Fibroblast of lung (primary cell): ENCODE results near the gene MIGA2. TPM values are rescaled to one million over a fixed set of nuclear protein-coding genes. Genes with fewer than 3 reads are reported as not detected.

Source experiments
- DNase-seq, 2 donors: peaks; one replicate each; pipeline versions ENCODE4 v3.0.0 to v3.0.0-alpha.2; 2010; ENCODE audit warnings: low read depth in 2 of 2
- H2AFZ ChIP-seq: 2 replicates; pipeline ENCODE4 v1.5.1; 2012; ENCODE audit warnings: low read length, control low read depth, inconsistent platforms
- H3K27ac ChIP-seq: 2 replicates; pipeline ENCODE4 v1.5.1; 2011; ENCODE audit warnings: low read length, control low read depth; ENCODE audit not compliant: insufficient read depth
- H3K27me3 ChIP-seq: 2 replicates; pipeline ENCODE4 v1.5.1; 2011; ENCODE audit warnings: mild to moderate bottlenecking, low read length; ENCODE audit not compliant: control insufficient read depth, insufficient read depth
- H3K36me3 ChIP-seq: 2 replicates; pipeline ENCODE4 v1.5.1; 2011; ENCODE audit warnings: low read length; ENCODE audit not compliant: control insufficient read depth, insufficient read depth
- H3K4me1 ChIP-seq: 2 replicates; pipeline ENCODE4 v1.5.1; 2011; ENCODE audit warnings: low read length; ENCODE audit not compliant: control insufficient read depth, insufficient read depth; ENCODE audit errors: extremely low read depth
- H3K4me2 ChIP-seq: 2 replicates; pipeline ENCODE4 v1.5.1; 2011; ENCODE audit warnings: low read length, control low read depth; ENCODE audit not compliant: insufficient read depth; ENCODE audit errors: extremely low read depth
- H3K4me3 ChIP-seq, 4 experiments: fragments of 200-600 bp in 1 of 4; sonication (generic) in 1 of 4; replicated peaks in 1 of 4; 2 replicates each; pipeline ENCODE4 v1.5.1; 2011 to 2016; ENCODE audit warnings: low read length in 4 of 4, low read depth in 3 of 4, mild to moderate bottlenecking in 3 of 4, control low read depth in 2 of 4, inconsistent platforms in 1 of 4, mixed read lengths in 1 of 4; ENCODE audit not compliant: insufficient read depth in 1 of 4; ENCODE audit errors: control extremely low read depth in 1 of 4
- H3K79me2 ChIP-seq: 2 replicates; pipeline ENCODE4 v1.5.1; 2012; ENCODE audit warnings: mild to moderate bottlenecking, low read length, inconsistent platforms; ENCODE audit not compliant: control insufficient read depth, insufficient read depth
- H3K9ac ChIP-seq: 2 replicates; pipeline ENCODE4 v1.5.1; 2011; ENCODE audit warnings: mild to moderate bottlenecking, low read length, control low read depth; ENCODE audit not compliant: insufficient read depth
- H3K9me3 ChIP-seq: 2 replicates; pipeline ENCODE4 v1.5.1; 2012; ENCODE audit warnings: low read depth, low read length; ENCODE audit not compliant: control insufficient read depth, insufficient read depth
- H4K20me1 ChIP-seq: 2 replicates; pipeline ENCODE4 v1.5.1; 2011; ENCODE audit warnings: low read length; ENCODE audit not compliant: control insufficient read depth, insufficient read depth; ENCODE audit errors: extremely low read depth
- CTCF ChIP-seq, 2 donors: IDR thresholded peaks in 1 of 2; conservative IDR thresholded peaks in 1 of 2; 1 replicate in 1 of 2; 2 replicates in 1 of 2; pipeline ENCODE4 v1.5.1; 2011 to 2012; ENCODE audit warnings: low read length in 2 of 2, control low read depth in 1 of 2, inconsistent platforms in 1 of 2, low read depth in 1 of 2, mild to moderate bottlenecking in 1 of 2
- EZH2 ChIP-seq: IDR thresholded peaks from 2 replicates; pipeline ENCODE4 v1.5.1; 2012; ENCODE audit warnings: low read length, control low read depth, mild to moderate bottlenecking; ENCODE audit errors: missing control alignments
- polyA plus RNA-seq, 2 donors: library from polyadenylated mRNA; depleted of rRNA in 1 of 2; stranded (reverse) in 1 of 2; unstranded in 1 of 2; fragments of >200 nt; gene quantifications; 2 replicates each; pipeline ENCODE4 v1.2.1, GENCODE V29; 2011 to 2012; ENCODE audit warnings: missing spikeins in 1 of 2
- total RNA-seq: library from RNA; depleted of rRNA; stranded (reverse); fragments of >200 nt; gene quantifications from 2 replicates; pipeline ENCODE4 v1.2.1, GENCODE V29; 2014

MIGA2 gene
- total and polyA plus RNA-seq, 2 donors (not counting 1 experiment from before 2014, with no cell fraction given), result 9.8 to 23.3 TPM

- Histone ChIP-seq H4K20me1 (no peaks in the 10 kb centered on the region), H3K4me2 (peak overlapping the region; percentile 92), H3K79me2 (peaks cover 15% of the 10 kb centered on the region), H3K4me1 (peaks cover 11% of the 10 kb centered on the region), H3K9me3 (no peaks in the 10 kb centered on the region), H3K27me3 (no peaks in the 10 kb centered on the region), H3K27ac (no peak overlapping the region), H2AFZ (peak overlapping the region; percentile 47), H3K36me3 (no peaks in the 10 kb centered on the region), H3K4me3 (peak overlapping the region; percentile 66 to 78 (median 72)), H3K9ac (peak overlapping the region; percentile 57)
- TF ChIP-seq CTCF (conservative IDR thresholded peaks at IDR 0.05 in 1 of 2, IDR thresholded peaks at IDR 0.05 in 1 of 2; ENCODE audit: low read depth in 1 of 2, low read length in 2 of 2) (no peak), EZH2 (no peak)
- peak in 1 of 2 donors; percentile 34 for DNase-seq
Measured at GRCh38 chr9:129027685-129028191, 8.7 kb upstream of the MIGA2 start.

- TF ChIP-seq EZH2 (no peak), CTCF (conservative IDR thresholded peaks at IDR 0.05 in 1 of 2, IDR thresholded peaks at IDR 0.05 in 1 of 2; ENCODE audit: low read depth in 1 of 2, low read length in 2 of 2) (peak; percentile 68 to 81)
- Histone ChIP-seq H3K79me2 (peaks cover 11% of the 10 kb centered on the region), H3K36me3 (no peaks in the 10 kb centered on the region), H3K9me3 (no peaks in the 10 kb centered on the region), H3K27ac (no peak within 1 kb of the TSS), H4K20me1 (no peaks in the 10 kb centered on the region), H3K4me2 (peak within 1 kb of the TSS; percentile 92), H3K4me1 (peaks cover 10% of the 10 kb centered on the region), H3K27me3 (no peaks in the 10 kb centered on the region), H3K4me3 (peak within 1 kb of the TSS; percentile 66 to 78 (median 72)), H3K9ac (peak within 1 kb of the TSS; percentile 57), H2AFZ (peak within 1 kb of the TSS; percentile 47)
- peak; percentile 88 to 97 for DNase-seq
Measured at GRCh38 chr9:129028192-129028966, 8.0 kb upstream of the MIGA2 start, which contains the start of gene SH3GLB2. Gene SH3GLB2, minus strand, starts transcription at chr9:129028331. Its CDS starts 177 bp downstream, at chr9:129028154.

- H3K4me1 ChIP-seq, result peaks cover 4% of the 10 kb centered on the region
- H3K9me3 ChIP-seq, result no peaks in the 10 kb centered on the region
- TF ChIP-seq CTCF (conservative IDR thresholded peaks at IDR 0.05 in 1 of 2, IDR thresholded peaks at IDR 0.05 in 1 of 2; ENCODE audit: low read depth in 1 of 2, low read length in 2 of 2) (no peak), EZH2 (no peak)
- H3K4me3 ChIP-seq, result no peak overlapping the region
- DNase-seq, result no peak
- H3K27ac ChIP-seq, result no peak overlapping the region
- no peak overlapping the region for H2AFZ ChIP-seq
- no peak overlapping the region for H3K9ac ChIP-seq
- H3K4me2 ChIP-seq, result no peak overlapping the region
- H3K27me3 ChIP-seq, result no peaks in the 10 kb centered on the region
- H3K36me3 ChIP-seq, result no peaks in the 10 kb centered on the region
- peaks cover 11% of the 10 kb centered on the region for H3K79me2 ChIP-seq
- H4K20me1 ChIP-seq, result no peaks in the 10 kb centered on the region
Measured at GRCh38 chr9:129030191-129030590, 6.2 kb upstream of the MIGA2 start.
